ENCODE data around the gene ENOX1.

The ENOX1 gene

DNA sequence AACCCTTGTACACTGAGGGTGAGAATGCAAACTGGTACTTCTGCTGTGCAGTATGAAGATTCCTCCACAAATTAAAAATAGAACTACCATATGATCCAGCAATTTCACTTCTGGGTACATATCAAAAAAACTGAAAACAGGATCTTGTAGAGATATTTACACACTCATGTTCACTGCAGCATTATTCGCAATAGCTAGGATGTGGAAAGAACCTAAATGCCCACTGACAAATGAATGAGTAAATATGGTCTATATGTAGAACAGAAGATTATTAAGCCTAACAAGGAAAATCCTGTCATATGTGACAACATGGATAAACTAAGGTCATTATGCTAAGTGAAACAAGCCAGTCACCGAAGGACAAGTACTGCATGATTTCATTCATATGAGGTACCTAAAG, 304.7 kb downstream of the ENOX1 start:
- Histone ChIP-seq H3K4me2 (ENCODE audit: low read length, poor library complexity, severe bottlenecking) (no peak overlapping the region), H3K4me1 (ENCODE audit: control insufficient read depth, insufficient read depth, low read depth, low read length) (no peaks in the 10 kb centered on the region), H3K4ac (ENCODE audit: low read depth in 1 of 2, low read length in 2 of 2) (no peak overlapping the region), H3K14ac (ENCODE audit: low read length in 2 of 2) (no peak overlapping the region), H3K18ac (ENCODE audit: low read depth in 1 of 2, low read length in 2 of 2) (no peak overlapping the region), H4K8ac (ENCODE audit: low read length) (no peak overlapping the region), H2BK5ac (ENCODE audit: low read depth, low read length, poor library complexity, severe bottlenecking) (no peak overlapping the region), H2AFZ (ENCODE audit: low read depth, low read length) (no peak overlapping the region), H3K36me3 (ENCODE audit: control insufficient read depth in 1 of 2, insufficient read depth in 2 of 2, low read depth in 1 of 2, low read length in 2 of 2) (peaks cover 0 to 6% of the 10 kb centered on the region in 2 experiments), H3K9me3 (ENCODE audit: control insufficient read depth, low read length) (no peaks in the 10 kb centered on the region), H3K27me3 (ENCODE audit: control insufficient read depth in 1 of 2, insufficient read depth in 1 of 2, low read length in 2 of 2) (no peaks in the 10 kb centered on the region), H3K9ac (ENCODE audit: low read length) (no peak overlapping the region), H2BK120ac (ENCODE audit: low read depth, low read length) (no peak overlapping the region), H2BK12ac (ENCODE audit: low read length in 2 of 2) (no peak overlapping the region), H3K27ac (ENCODE audit: low read length, poor library complexity, severe bottlenecking) (no peak overlapping the region), H2AK5ac (ENCODE audit: low read length, severe bottlenecking) (no peak overlapping the region), H2BK15ac (ENCODE audit: low read depth, poor library complexity, severe bottlenecking) (no peak overlapping the region), H3K23ac (ENCODE audit: low read length in 2 of 2) (no peak overlapping the region), H3K79me1 (replicated peaks; ENCODE audit: low read length, poor library complexity, severe bottlenecking) (no peaks in the 10 kb centered on the region), H3K4me3 (ENCODE audit: insufficient read depth in 1 of 2, low read depth in 1 of 2, low read length in 2 of 2) (no peak overlapping the region), H4K91ac (ENCODE audit: low read length) (no peak overlapping the region)
- 100% methylated on average over 1 of the region's 2 CpGs for WGBS
- DNase-seq: no peak

DNA sequence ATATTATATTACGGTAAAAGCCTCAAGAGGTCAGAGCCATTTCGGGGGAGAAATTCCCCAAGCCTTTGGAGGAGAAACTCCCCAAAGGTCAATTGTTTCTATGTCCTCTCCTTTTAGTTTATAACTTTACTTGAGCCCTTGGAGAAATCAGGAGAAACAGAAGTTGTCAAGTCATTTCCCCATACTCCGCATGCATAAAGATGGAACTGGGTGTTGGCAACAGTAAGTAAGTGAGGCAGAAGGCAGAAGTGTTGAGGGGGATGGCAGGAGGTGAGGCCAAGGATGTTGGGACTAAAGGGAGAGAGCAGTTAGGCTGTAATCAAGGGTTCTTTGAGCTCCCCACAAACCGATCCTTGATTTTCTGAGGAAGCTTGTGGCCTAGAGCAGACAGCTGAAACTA, 307.9 kb downstream of the ENOX1 start:
- H4K91ac ChIP-seq (ENCODE audit: low read length): no peak overlapping the region
- H3K14ac ChIP-seq (ENCODE audit: low read length in 2 of 2): no peak overlapping the region
- no peak overlapping the region for H3K4me3 ChIP-seq (ENCODE audit: insufficient read depth in 1 of 2, low read depth in 1 of 2, low read length in 2 of 2)
- DNase-seq: no peak
- H3K4me2 ChIP-seq (ENCODE audit: low read length, poor library complexity, severe bottlenecking): no peak overlapping the region
- no peak overlapping the region for H3K9ac ChIP-seq (ENCODE audit: low read length)
- no peaks in the 10 kb centered on the region for H3K9me3 ChIP-seq (ENCODE audit: control insufficient read depth, low read length)
- H4K8ac ChIP-seq (ENCODE audit: low read length): no peak overlapping the region
- no peak overlapping the region for H2BK5ac ChIP-seq (ENCODE audit: low read depth, low read length, poor library complexity, severe bottlenecking)
- no peaks in the 10 kb centered on the region for H3K79me1 ChIP-seq (replicated peaks; ENCODE audit: low read length, poor library complexity, severe bottlenecking)
- no peak overlapping the region for H2AFZ ChIP-seq (ENCODE audit: low read depth, low read length)
- no peak overlapping the region for H3K23ac ChIP-seq (ENCODE audit: low read length in 2 of 2)
- no peaks in the 10 kb centered on the region for H3K27me3 ChIP-seq (ENCODE audit: control insufficient read depth in 1 of 2, insufficient read depth in 1 of 2, low read length in 2 of 2)
- no peak overlapping the region for H2BK15ac ChIP-seq (ENCODE audit: low read depth, poor library complexity, severe bottlenecking)
- H2AK5ac ChIP-seq (ENCODE audit: low read length, severe bottlenecking): no peak overlapping the region
- H2BK12ac ChIP-seq (ENCODE audit: low read length in 2 of 2): no peak overlapping the region
- peaks cover 0 to 10% of the 10 kb centered on the region in 2 experiments for H3K36me3 ChIP-seq (ENCODE audit: control insufficient read depth in 1 of 2, insufficient read depth in 2 of 2, low read depth in 1 of 2, low read length in 2 of 2)
- no peak overlapping the region for H3K4ac ChIP-seq (ENCODE audit: low read depth in 1 of 2, low read length in 2 of 2)
- H3K18ac ChIP-seq (ENCODE audit: low read depth in 1 of 2, low read length in 2 of 2): no peak overlapping the region
- H3K27ac ChIP-seq (ENCODE audit: low read length, poor library complexity, severe bottlenecking): no peak overlapping the region
- WGBS: 88% methylated on average over 3 of the region's 4 CpGs
- no peak overlapping the region for H2BK120ac ChIP-seq (ENCODE audit: low read depth, low read length)
- no peaks in the 10 kb centered on the region for H3K4me1 ChIP-seq (ENCODE audit: control insufficient read depth, insufficient read depth, low read depth, low read length)

DNA sequence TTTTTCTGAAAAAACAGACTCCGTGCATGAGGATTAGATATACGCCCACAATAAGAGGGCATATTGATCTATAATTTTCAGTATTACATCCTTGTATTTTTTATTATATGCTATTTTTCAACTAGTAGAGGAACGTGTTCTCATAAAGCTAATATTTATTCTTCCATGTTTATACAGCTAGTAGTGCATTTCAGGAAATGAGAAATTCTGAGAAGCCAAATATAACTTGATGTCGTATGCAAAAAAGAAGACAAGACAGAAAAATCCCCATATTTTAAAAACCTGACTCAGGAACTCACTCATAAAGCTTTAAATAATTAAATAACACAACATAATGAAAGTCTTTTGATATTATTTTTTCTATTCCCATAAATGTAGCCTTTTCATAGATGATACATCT, 308.6 kb downstream of the ENOX1 start:
- no peak for DNase-seq

DNA sequence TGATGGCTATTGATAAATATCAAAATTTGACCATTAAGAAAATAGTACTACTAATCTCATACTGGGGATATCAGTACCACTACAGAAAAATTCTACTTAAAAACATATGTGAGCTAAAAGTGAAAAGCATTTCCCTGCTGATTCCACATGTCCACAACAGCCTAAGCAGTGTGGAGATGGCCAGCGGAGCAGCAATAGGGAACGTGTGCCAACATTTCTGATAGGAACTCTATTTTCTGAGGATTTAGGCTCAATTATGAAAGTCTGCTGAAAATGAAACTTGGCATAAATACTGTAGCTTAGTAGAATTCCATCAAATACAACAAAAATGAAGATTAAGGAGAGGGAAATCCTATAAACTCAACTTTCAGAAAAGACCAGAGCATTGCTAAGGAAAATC, 311.6 kb downstream of the ENOX1 start:
- no peak overlapping the region for H2AK5ac ChIP-seq (ENCODE audit: low read length, severe bottlenecking)
- no peak overlapping the region for H3K4ac ChIP-seq (ENCODE audit: low read depth in 1 of 2, low read length in 2 of 2)
- H2BK120ac ChIP-seq (ENCODE audit: low read depth, low read length): no peak overlapping the region
- 100% methylated on average over 2 of the region's 2 CpGs for WGBS
- H3K4me1 ChIP-seq (ENCODE audit: control insufficient read depth, insufficient read depth, low read depth, low read length): no peaks in the 10 kb centered on the region
- no peak overlapping the region for H2BK15ac ChIP-seq (ENCODE audit: low read depth, poor library complexity, severe bottlenecking)
- H3K27ac ChIP-seq (ENCODE audit: low read length, poor library complexity, severe bottlenecking): no peak overlapping the region
- H4K91ac ChIP-seq (ENCODE audit: low read length): no peak overlapping the region
- H3K27me3 ChIP-seq (ENCODE audit: control insufficient read depth in 1 of 2, insufficient read depth in 1 of 2, low read length in 2 of 2): no peaks in the 10 kb centered on the region
- H2BK5ac ChIP-seq (ENCODE audit: low read depth, low read length, poor library complexity, severe bottlenecking): no peak overlapping the region
- H3K9ac ChIP-seq (ENCODE audit: low read length): no peak overlapping the region
- H3K4me3 ChIP-seq (ENCODE audit: insufficient read depth in 1 of 2, low read depth in 1 of 2, low read length in 2 of 2): no peak overlapping the region
- no peak overlapping the region for H2BK12ac ChIP-seq (ENCODE audit: low read length in 2 of 2)
- no peaks in the 10 kb centered on the region for H3K79me1 ChIP-seq (replicated peaks; ENCODE audit: low read length, poor library complexity, severe bottlenecking)
- H3K18ac ChIP-seq (ENCODE audit: low read depth in 1 of 2, low read length in 2 of 2): no peak overlapping the region
- H3K4me2 ChIP-seq (ENCODE audit: low read length, poor library complexity, severe bottlenecking): no peak overlapping the region
- no peak for DNase-seq
- no peak overlapping the region for H3K23ac ChIP-seq (ENCODE audit: low read length in 2 of 2)
- no peak overlapping the region for H3K14ac ChIP-seq (ENCODE audit: low read length in 2 of 2)
- peaks cover 0 to 4% of the 10 kb centered on the region in 2 experiments for H3K36me3 ChIP-seq (ENCODE audit: control insufficient read depth in 1 of 2, insufficient read depth in 2 of 2, low read depth in 1 of 2, low read length in 2 of 2)
- no peaks in the 10 kb centered on the region for H3K9me3 ChIP-seq (ENCODE audit: control insufficient read depth, low read length)
- no peak overlapping the region for H2AFZ ChIP-seq (ENCODE audit: low read depth, low read length)
- H4K8ac ChIP-seq (ENCODE audit: low read length): no peak overlapping the region

More for the DNA sequence above, 308.6 kb downstream of the ENOX1 start:
- Histone ChIP-seq H3K79me1 (replicated peaks; ENCODE audit: low read length, poor library complexity, severe bottlenecking) (no peaks in the 10 kb centered on the region), H3K36me3 (ENCODE audit: control insufficient read depth in 1 of 2, insufficient read depth in 2 of 2, low read depth in 1 of 2, low read length in 2 of 2) (peaks cover 0 to 10% of the 10 kb centered on the region in 2 experiments), H3K4me1 (ENCODE audit: control insufficient read depth, insufficient read depth, low read depth, low read length) (no peaks in the 10 kb centered on the region), H2BK5ac (ENCODE audit: low read depth, low read length, poor library complexity, severe bottlenecking) (no peak overlapping the region), H4K8ac (ENCODE audit: low read length) (no peak overlapping the region), H4K91ac (ENCODE audit: low read length) (no peak overlapping the region), H3K27me3 (ENCODE audit: control insufficient read depth in 1 of 2, insufficient read depth in 1 of 2, low read length in 2 of 2) (no peaks in the 10 kb centered on the region), H3K4me2 (ENCODE audit: low read length, poor library complexity, severe bottlenecking) (no peak overlapping the region), H3K4me3 (ENCODE audit: insufficient read depth in 1 of 2, low read depth in 1 of 2, low read length in 2 of 2) (no peak overlapping the region), H3K4ac (ENCODE audit: low read depth in 1 of 2, low read length in 2 of 2) (no peak overlapping the region), H3K23ac (ENCODE audit: low read length in 2 of 2) (no peak overlapping the region), H2BK120ac (ENCODE audit: low read depth, low read length) (no peak overlapping the region), H3K27ac (ENCODE audit: low read length, poor library complexity, severe bottlenecking) (no peak overlapping the region), H2BK15ac (ENCODE audit: low read depth, poor library complexity, severe bottlenecking) (no peak overlapping the region), H2AFZ (ENCODE audit: low read depth, low read length) (no peak overlapping the region), H2BK12ac (ENCODE audit: low read length in 2 of 2) (no peak overlapping the region), H3K9me3 (ENCODE audit: control insufficient read depth, low read length) (no peaks in the 10 kb centered on the region), H3K14ac (ENCODE audit: low read length in 2 of 2) (no peak overlapping the region), H3K9ac (ENCODE audit: low read length) (no peak overlapping the region), H2AK5ac (ENCODE audit: low read length, severe bottlenecking) (no peak overlapping the region), H3K18ac (ENCODE audit: low read depth in 1 of 2, low read length in 2 of 2) (no peak overlapping the region)
- WGBS: no CpG with 5 or more reads among the region's 4 CpGs

Data from mesenchymal stem cell (in vitro differentiated cells and primary cell).